Measurements from ENCODE around the gene EFNA5. TPM values are rescaled to one million over a fixed set of nuclear protein-coding genes. Genes with fewer than 3 reads are reported as not detected.

The EFNA5 gene
- total and polyA plus RNA-seq, 10 of the 15 experiments (the other 5 are each of a cell fraction or from before 2014, with no cell fraction given): 0.19 to 12.6 (median 3.9) TPM

GRCh38 chr5:107474716-107475489, 195.8 kb downstream of the EFNA5 start:
- Histone ChIP-seq H3K27ac (ENCODE audit: control insufficient read depth, insufficient read depth) (no peak overlapping the region), H3K36me3 (ENCODE audit: control insufficient read depth in 2 of 2, insufficient read depth in 2 of 2, low read length in 1 of 2) (no peaks in the 10 kb centered on the region), H3K4me3 (no peak overlapping the region), H3K4me2 (ENCODE audit: control insufficient read depth, insufficient read depth) (no peak overlapping the region), H3K79me2 (ENCODE audit: control insufficient read depth, insufficient read depth, low read length) (peaks cover 2% of the 10 kb centered on the region), H3K27me3 (replicated peaks in 1 of 2; ENCODE audit: control insufficient read depth in 2 of 2, insufficient read depth in 2 of 2, low read length in 1 of 2) (no peaks in the 10 kb centered on the region; a peak in 1 of 4 replicates), H4K20me1 (ENCODE audit: control insufficient read depth, insufficient read depth) (no peaks in the 10 kb centered on the region), H3K4me1 (ENCODE audit: control insufficient read depth, insufficient read depth, low read length) (peaks cover 23% of the 10 kb centered on the region), H3K9ac (ENCODE audit: control insufficient read depth, insufficient read depth, low read length) (no peak overlapping the region), H2AFZ (ENCODE audit: control insufficient read depth, low read depth, low read length) (no peak overlapping the region), H3K9me3 (replicated peaks; ENCODE audit: control insufficient read depth, insufficient read depth, low read length) (no peaks in the 10 kb centered on the region)
- intact Hi-C loops (cut with micrococcal nuclease; ENCODE audit: unreplicated experiment): loop anchor here (2.0 to 5.0 kb wide), 3 partner anchors 86 to 197 kb away; partner anchors contain the start of gene EFNA5
- peak; percentile 81 for ATAC-seq
- peak; percentile 52 for FAIRE-seq
- 48% methylated on average over 4 of the region's 4 CpGs for WGBS (ENCODE audit: insufficient coverage, insufficient replicate concordance, low lambda C conversion rate, missing lambda C conversion rate)
- RAD21 ChIA-PET (ENCODE audit: unreplicated experiment): interaction anchor here (0.7 to 5.4 kb wide), 18 partner anchors 9 to 371 kb away, joined by 3 to 40 read pairs (median 4); no protein-coding TSS in a partner anchor
- in situ Hi-C loops (cut with MboI): no loop called here
- CTCF ChIA-PET: interaction anchor here (0.9 to 1.4 kb wide), 5 partner anchors 9 to 112 kb away, joined by 3 to 6 read pairs (median 5); no protein-coding TSS in a partner anchor
- POLR2A ChIA-PET: interaction anchor here (0.5 to 1.2 kb wide), 4 partner anchors 10 to 96 kb away, joined by 3 to 7 read pairs (median 4); no protein-coding TSS in a partner anchor
- peak; percentile 41 for DNase-seq (ENCODE audit: low read depth, low spot score)
- SMC1A ChIA-PET (ENCODE audit: uncharacterized antibody, unreplicated experiment): interaction anchor here (0.7 to 4.6 kb wide), 23 partner anchors 9 to 186 kb away, joined by 3 to 53 read pairs (median 4); no protein-coding TSS in a partner anchor
- no TSS peak for BruUV-seq (replicated peaks)
- no peak for TF ChIP-seq EZH2 (IDR thresholded peaks at IDR 0.05; ENCODE audit: borderline replicate concordance, control insufficient read depth, low read depth, low read length)
- TF ChIP-seq MAX (IDR thresholded peaks at IDR 0.05; ENCODE audit: low read depth, low read length): no peak
- peak; percentile 42 for TF ChIP-seq SREBF1 (IDR thresholded peaks at IDR 0.05; ENCODE audit: low read length)
- TF ChIP-seq TCF7 (IDR thresholded peaks at IDR 0.05; ENCODE audit: borderline replicate concordance): peak; percentile 35; the same call in 1 of the 2 replicates
- TF ChIP-seq CREB1 (IDR thresholded peaks at IDR 0.05; ENCODE audit: low read depth): no peak
- no peak for TF ChIP-seq CREM (IDR thresholded peaks at IDR 0.05; ENCODE audit: low read depth)
- no peak for TF ChIP-seq SP1 (IDR thresholded peaks at IDR 0.05; ENCODE audit: low read depth, low read length)
- TF ChIP-seq NR2F1 (conservative IDR thresholded peaks at IDR 0.05): peak; percentile 37
- TF ChIP-seq RAD51 (IDR thresholded peaks at IDR 0.05): no peak
- TF ChIP-seq NFXL1 (IDR thresholded peaks at IDR 0.05; ENCODE audit: borderline replicate concordance): no peak
- TF ChIP-seq MTA2 (IDR thresholded peaks at IDR 0.05; ENCODE audit: low read depth): peak; percentile 91
- no peak for TF ChIP-seq PAX5 (IDR thresholded peaks at IDR 0.05; ENCODE audit: borderline replicate concordance, low read depth, low read length)
- peak; percentile 78 to 79; a peak in 2 of 4 replicates for TF ChIP-seq EP300 (IDR thresholded peaks at IDR 0.05; ENCODE audit: borderline replicate concordance in 1 of 2, control insufficient read depth in 1 of 2, low read depth in 2 of 2, low read length in 2 of 2)
- TF ChIP-seq ATF7 (IDR thresholded peaks at IDR 0.05; ENCODE audit: low read depth): peak; percentile 81
- TF ChIP-seq ZNF592 (IDR thresholded peaks at IDR 0.05): no peak
- TF ChIP-seq MEF2B (IDR thresholded peaks at IDR 0.05; ENCODE audit: partially characterized antibody, poor library complexity, severe bottlenecking): peak; percentile 41
- no peak for TF ChIP-seq KDM1A (IDR thresholded peaks at IDR 0.05; ENCODE audit: borderline replicate concordance)
- TF ChIP-seq RUNX3 (IDR thresholded peaks at IDR 0.05; ENCODE audit: low read length): peak; percentile 34; the same call in 1 of the 2 replicates
